Upper lobe of right lung (tissue), 1 donor: Measurements from ENCODE around the gene ZNF91. TPM values are rescaled to one million over a fixed set of nuclear protein-coding genes. Genes with fewer than 3 reads are reported as not detected.

Experiments
- ATAC-seq: fragments of 200-7000 bp; cut with Tn5 transposase; one replicate; pipeline ENCODE4 v1.9.1; 2020; ENCODE audit warnings: mild to moderate bottlenecking, moderate library complexity
- DNase-seq: peaks from one replicate; pipeline ENCODE4 v3.0.0-alpha.2; 2020
- H3K27ac ChIP-seq: fragments of 200-600 bp; one replicate; pipeline ENCODE4 v1.8.0; 2022
- H3K27me3 ChIP-seq: fragments of 200-600 bp; one replicate; pipeline ENCODE4 v1.8.0; 2022; ENCODE audit warnings: mild to moderate bottlenecking
- H3K36me3 ChIP-seq: fragments of 200-600 bp; one replicate; pipeline ENCODE4 v1.8.0; 2022
- H3K4me1 ChIP-seq: fragments of 200-600 bp; one replicate; pipeline ENCODE4 v1.8.0; 2022
- H3K4me3 ChIP-seq: fragments of 200-600 bp; one replicate; pipeline ENCODE4 v1.8.0; 2022; ENCODE audit warnings: mild to moderate bottlenecking
- H3K9me3 ChIP-seq: fragments of 200-600 bp; one replicate; pipeline ENCODE4 v1.8.0; 2022
- CTCF ChIP-seq: fragments of 200-600 bp; IDR thresholded peaks from one replicate; pipeline ENCODE4 v1.8.0; 2022; ENCODE audit warnings: antibody characterized with exemption
- intact Hi-C: fragments of 100-400 bp; cut with DNase I; formaldehyde crosslinking; loops from one replicate; pipeline ENCODE4 v1.11.0; 2022
- total RNA-seq: library from RNA; stranded (reverse); fragmentation: NEBNext Ultra II Directional; extraction: Animal tissue kit (Norgen Biotek cat#: 25700); gene quantifications from one replicate; pipeline ENCODE4 v1.2.1, GENCODE V29; 2021
- donor health status: DM: no; HTN: yes; CAD: no; lungs with severe emphysema.

The ZNF91 gene
- total RNA-seq, 1 donor from 2014 or later, result 49.7 TPM

- no peak for TF ChIP-seq CTCF
- Histone ChIP-seq H3K4me1 (no peaks in the 10 kb centered on the region), H3K27ac (no peak overlapping the region), H3K36me3 (no peaks in the 10 kb centered on the region), H3K9me3 (no peaks in the 10 kb centered on the region), H3K4me3 (no peak overlapping the region), H3K27me3 (no peaks in the 10 kb centered on the region)
- DNase-seq (no peak), ATAC-seq (no peak)
- intact Hi-C loops, result no loop called here
Observed at GRCh38 chr19:23410155-23410554, 14.9 kb upstream of the ZNF91 start.

GRCh38 chr19:23409392-23410048 is 14.2 kb upstream of the ZNF91 start:
- intact Hi-C loops, result no loop called here
- no peaks in the 10 kb centered on the region for H3K4me1 ChIP-seq

GRCh38 chr19:23407616-23408133 is 12.4 kb upstream of the ZNF91 start:
- Histone ChIP-seq H3K4me3 (no peak overlapping the region), H3K27me3 (no peaks in the 10 kb centered on the region), H3K36me3 (no peaks in the 10 kb centered on the region), H3K9me3 (no peaks in the 10 kb centered on the region), H3K4me1 (no peaks in the 10 kb centered on the region), H3K27ac (no peak overlapping the region)
- no peak for TF ChIP-seq CTCF
- DNase-seq, result no peak
- intact Hi-C loops, result no loop called here
- no peak for ATAC-seq

More at GRCh38 chr19:23409392-23410048, 14.2 kb upstream of the ZNF91 start:
- no peaks in the 10 kb centered on the region for H3K36me3 ChIP-seq
- TF ChIP-seq CTCF, result no peak
- no peaks in the 10 kb centered on the region for H3K9me3 ChIP-seq
- H3K4me3 ChIP-seq, result no peak overlapping the region
- H3K27me3 ChIP-seq, result no peaks in the 10 kb centered on the region
- no peak overlapping the region for H3K27ac ChIP-seq
- no peak for DNase-seq
- no peak for ATAC-seq

- Histone ChIP-seq H3K9me3 (no peaks in the 10 kb centered on the region), H3K27ac (no peak overlapping the region), H3K4me1 (no peaks in the 10 kb centered on the region), H3K27me3 (no peaks in the 10 kb centered on the region), H3K4me3 (no peak overlapping the region), H3K36me3 (no peaks in the 10 kb centered on the region)
- no peak for TF ChIP-seq CTCF
- DNase-seq, result no peak
- intact Hi-C loops, result no loop called here
- no peak for ATAC-seq
Observed at GRCh38 chr19:23406721-23407120, 11.4 kb upstream of the ZNF91 start.

GRCh38 chr19:23406091-23406490 is 10.8 kb upstream of the ZNF91 start:
- H3K4me3 ChIP-seq, result no peak overlapping the region
- H3K27ac ChIP-seq, result no peak overlapping the region
- H3K4me1 ChIP-seq, result no peaks in the 10 kb centered on the region
- TF ChIP-seq CTCF, result no peak
- no peaks in the 10 kb centered on the region for H3K36me3 ChIP-seq
- DNase-seq (no peak), ATAC-seq (no peak)
- no peaks in the 10 kb centered on the region for H3K9me3 ChIP-seq
- intact Hi-C loops, result no loop called here
- no peaks in the 10 kb centered on the region for H3K27me3 ChIP-seq
